GM19463 (cell line): ENCODE data around the gene SLC4A2.
"Not testable (repeated sequence)": the region's sequence is repeated elsewhere in the genome, so short reads cannot be mapped to it uniquely, and the experiment has no call there.

ENCODE experiments used
- ATAC-seq: cut with Tn5 transposase; IDR thresholded peaks from one replicate; pipeline ENCODE4 v1.9.1; 2021; ENCODE audit warnings: mild to moderate bottlenecking, moderate library complexity; ENCODE audit not compliant: unreplicated experiment

Gene SLC4A2

DNA sequence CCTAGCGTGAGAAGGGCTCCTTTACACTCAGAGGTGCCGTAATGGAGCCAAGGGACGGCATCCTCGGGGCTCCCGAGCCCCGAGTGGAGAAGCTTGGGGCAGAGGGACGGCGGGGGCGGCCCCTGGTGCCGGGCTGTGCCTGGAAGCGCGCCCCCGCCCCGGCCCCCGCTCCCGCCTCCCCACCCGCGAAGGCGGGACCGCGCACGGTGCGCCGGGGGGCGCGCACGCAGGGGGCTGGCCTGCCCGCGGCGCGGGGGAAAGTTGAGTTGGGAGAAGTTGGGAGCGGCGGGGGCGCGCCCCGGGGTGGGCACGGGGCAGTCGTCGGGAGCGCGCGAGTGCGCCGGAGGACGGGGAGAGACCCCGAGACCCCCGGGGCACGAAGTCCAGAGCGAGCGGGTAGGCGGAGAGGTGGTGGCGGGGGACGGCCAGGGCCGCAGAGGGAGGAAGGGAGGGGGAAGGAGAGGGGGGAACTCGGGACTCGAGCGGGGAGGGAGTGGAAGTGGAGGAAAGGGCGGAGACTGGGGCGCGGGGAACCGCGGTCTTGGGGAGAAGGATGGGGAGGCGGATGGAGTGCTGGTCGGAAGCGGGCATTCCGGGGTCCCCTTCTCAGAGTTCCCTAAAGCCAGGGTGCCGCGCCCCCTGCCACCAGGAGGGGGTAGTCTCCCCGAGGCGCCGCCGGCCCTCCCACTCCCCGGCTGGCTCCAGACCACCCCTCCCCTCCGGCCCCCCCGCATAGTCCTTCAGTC, at the start of gene SLC4A2:
SLC4A2 (plus strand) TSS at position 223 of the 746 bp plus-strand sequence. CDS start 2,399 bp downstream, outside the sequence.
- ATAC-seq: peak; percentile 27

DNA sequence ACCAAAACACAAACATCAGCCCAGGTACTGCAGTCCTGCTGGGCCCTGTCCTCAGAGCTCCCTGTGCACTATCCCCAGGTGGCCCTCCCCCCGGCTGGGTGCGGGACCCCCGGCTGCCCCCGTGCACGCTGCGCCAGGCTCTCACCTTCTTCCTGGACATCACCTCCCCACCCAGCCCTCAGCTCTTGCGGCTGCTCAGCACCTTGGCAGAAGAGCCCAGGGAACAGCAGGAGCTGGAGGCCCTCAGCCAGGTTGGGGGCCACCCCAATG, 49.4 kb upstream of the SLC4A2 start:
- ATAC-seq: no peak

- ATAC-seq: no peak
Observed at GRCh38 chr7:151010307-151011096, 48.9 kb upstream of the SLC4A2 start.

DNA sequence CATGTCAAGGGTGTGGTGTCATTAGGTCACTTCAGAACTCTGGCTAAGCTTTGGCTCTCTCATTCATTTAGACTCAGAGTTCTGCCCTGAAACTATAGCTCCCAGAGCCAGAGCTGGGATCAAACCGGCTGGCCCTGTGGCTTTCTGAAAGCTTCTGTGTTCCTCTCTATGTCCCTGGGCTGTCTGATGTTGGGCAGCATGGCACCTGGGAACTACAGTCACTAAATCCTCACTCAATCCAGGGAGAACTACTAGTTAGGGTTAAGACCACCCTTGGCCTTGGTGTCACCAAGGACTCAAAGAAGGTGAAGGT, 48.3 kb upstream of the SLC4A2 start:
- ATAC-seq: no peak

DNA sequence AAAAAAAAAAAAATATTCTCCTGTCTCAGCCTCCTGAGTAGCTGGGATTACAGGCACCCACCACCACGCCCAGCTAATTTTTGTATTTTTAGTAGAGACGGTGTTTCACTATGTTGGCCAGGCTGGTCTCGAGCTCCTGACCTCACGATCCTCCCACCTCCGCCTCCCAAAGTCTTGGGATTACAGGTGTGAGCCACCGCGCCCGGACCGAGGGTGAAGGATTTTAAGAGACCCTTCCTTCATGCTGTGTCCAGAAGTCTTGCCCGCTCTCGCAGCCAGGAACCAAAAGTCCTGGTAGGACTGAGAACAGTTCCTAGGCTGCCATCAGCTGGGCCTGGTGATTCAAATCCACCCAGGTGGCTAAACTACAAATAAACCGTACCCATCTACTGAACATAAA, 47.8 kb upstream of the SLC4A2 start:
- ATAC-seq: not testable (repeated sequence)

GRCh38 chr7:151012031-151012692, 47.2 kb upstream of the SLC4A2 start:
- ATAC-seq: no peak

DNA sequence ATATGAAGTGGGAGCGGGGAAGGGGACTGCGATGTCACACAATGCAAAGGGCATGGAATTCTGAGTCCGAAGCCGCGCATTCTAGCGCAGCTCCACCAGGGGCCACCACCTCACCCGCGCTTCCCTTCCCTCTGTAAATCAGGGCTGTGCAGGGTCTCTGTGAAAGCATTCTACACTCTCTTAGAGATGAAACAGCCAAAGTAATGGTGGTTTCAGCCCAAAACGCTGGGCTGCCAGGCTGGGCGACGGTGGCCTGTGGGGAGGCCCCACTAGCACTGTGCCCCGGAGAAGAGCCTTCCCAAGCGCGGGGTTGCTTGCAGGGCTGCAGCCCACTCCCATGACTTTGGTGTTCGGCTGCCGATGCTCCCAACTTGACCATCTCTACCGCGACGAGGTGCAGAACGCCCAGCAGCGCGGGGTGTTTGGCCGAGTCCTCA, 46.5 kb upstream of the SLC4A2 start:
- no peak for ATAC-seq

GRCh38 chr7:151013356-151013732, 46.0 kb upstream of the SLC4A2 start:
- ATAC-seq: no peak

GRCh38 chr7:151013733-151014497, 45.5 kb upstream of the SLC4A2 start:
- ATAC-seq: peak; percentile 62

- no peak for ATAC-seq
Observed at GRCh38 chr7:151014950-151015349, 44.4 kb upstream of the SLC4A2 start.

GRCh38 chr7:151015967-151016366, 43.4 kb upstream of the SLC4A2 start:
- ATAC-seq: no peak

- no peak for ATAC-seq
Observed at GRCh38 chr7:151016505-151016904, 42.9 kb upstream of the SLC4A2 start.

DNA sequence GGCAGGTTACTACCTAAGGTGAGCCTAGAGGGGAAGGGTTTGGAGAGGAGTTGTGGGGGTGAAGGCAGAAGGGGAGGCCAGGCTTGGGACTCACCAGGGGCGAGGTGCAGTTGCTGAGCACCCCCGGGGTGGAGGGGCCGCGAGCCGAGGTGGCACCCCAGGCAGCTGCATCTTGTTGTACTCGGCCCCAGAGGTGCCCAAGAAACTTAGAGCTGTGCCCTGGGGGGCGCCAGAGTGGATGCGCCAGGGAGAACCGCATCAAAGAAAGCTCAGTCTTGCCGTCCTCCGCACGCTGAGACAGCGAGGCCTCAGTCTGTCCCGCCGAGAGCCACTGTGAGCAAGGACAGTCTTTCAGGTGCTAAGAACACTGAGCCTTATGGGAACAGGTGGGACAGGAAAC, 42.4 kb upstream of the SLC4A2 start:
- ATAC-seq: no peak

- no peak for ATAC-seq
Observed at GRCh38 chr7:151017370-151017952, 41.9 kb upstream of the SLC4A2 start.

- peak; percentile 59 for ATAC-seq
Observed at GRCh38 chr7:151017953-151018420, 41.4 kb upstream of the SLC4A2 start.

GRCh38 chr7:151018421-151019129, 40.8 kb upstream of the SLC4A2 start:
- peak; percentile 12 for ATAC-seq

- no peak for ATAC-seq
Observed at GRCh38 chr7:151019130-151019447, 40.3 kb upstream of the SLC4A2 start.

DNA sequence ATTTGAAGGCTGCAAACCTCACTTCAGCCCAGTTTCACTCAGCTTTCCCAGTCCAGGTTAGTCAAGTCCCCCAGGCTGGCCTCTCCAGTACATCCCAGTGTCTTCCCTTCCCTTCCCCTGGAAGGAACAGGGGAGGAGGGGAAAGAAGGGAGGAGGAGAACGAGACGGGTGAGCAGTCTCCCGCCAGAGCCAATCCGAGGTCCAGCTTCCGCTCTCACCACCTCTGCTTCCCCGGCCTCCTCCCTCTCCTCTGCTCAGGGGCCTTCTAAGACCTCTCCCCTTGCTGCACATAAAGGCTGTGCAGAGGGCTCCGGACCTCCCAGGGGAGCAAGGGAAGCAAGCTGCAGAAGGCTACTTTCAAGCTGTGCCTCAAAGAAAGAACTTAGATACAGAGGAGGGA, 39.2 kb upstream of the SLC4A2 start:
- no peak for ATAC-seq

DNA sequence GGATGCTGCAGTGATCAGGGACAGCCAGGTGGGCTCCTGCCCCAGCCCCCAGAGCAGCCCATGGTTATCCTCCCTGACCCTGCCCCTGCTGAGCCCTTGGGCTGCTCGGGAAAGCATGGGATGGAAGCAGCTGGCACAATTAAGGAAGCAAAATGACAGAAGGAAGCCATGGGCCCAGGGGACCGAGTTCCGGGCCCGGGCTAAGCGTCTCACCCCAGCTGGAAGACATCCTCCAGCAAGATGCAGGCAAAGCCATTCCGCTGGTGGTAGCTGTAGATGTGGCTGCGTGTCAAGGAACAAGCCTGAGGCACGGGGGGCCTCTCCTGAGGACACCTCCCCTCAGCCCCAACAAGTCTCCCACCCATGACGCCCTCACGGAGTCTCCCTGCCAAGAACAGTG, 36.2 kb upstream of the SLC4A2 start:
- ATAC-seq: no peak

GRCh38 chr7:151024435-151025056, 34.8 kb upstream of the SLC4A2 start, which contains the start of gene ATG9B:
Gene ATG9B, minus strand, starts transcription at chr7:151024494. Its CDS starts 71 bp downstream, at chr7:151024423.
- ATAC-seq: no peak
